Measurements from ENCODE around the gene ST3GAL3.

DNA sequence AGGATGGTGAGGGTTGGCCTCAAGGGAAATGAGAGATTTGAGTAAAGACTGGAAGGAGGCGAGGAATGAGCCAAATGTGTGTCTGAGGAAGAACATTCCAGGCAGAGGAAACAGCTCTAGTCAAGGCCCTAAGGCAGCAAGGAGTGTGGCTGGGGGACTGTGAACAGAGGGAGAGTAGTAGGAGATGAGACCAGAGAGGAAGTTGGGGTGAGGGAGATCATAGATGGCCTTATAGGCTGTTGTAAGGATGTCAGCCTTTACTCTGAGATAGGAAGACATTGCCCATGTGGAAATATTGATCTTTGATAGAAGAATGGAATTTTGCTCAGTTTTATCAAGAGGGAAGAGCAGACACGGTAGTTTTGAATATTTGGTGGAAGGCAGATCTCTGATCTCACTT is 171.1 kb downstream of the ST3GAL3 start:
- TF ChIP-seq, protein P1, sequence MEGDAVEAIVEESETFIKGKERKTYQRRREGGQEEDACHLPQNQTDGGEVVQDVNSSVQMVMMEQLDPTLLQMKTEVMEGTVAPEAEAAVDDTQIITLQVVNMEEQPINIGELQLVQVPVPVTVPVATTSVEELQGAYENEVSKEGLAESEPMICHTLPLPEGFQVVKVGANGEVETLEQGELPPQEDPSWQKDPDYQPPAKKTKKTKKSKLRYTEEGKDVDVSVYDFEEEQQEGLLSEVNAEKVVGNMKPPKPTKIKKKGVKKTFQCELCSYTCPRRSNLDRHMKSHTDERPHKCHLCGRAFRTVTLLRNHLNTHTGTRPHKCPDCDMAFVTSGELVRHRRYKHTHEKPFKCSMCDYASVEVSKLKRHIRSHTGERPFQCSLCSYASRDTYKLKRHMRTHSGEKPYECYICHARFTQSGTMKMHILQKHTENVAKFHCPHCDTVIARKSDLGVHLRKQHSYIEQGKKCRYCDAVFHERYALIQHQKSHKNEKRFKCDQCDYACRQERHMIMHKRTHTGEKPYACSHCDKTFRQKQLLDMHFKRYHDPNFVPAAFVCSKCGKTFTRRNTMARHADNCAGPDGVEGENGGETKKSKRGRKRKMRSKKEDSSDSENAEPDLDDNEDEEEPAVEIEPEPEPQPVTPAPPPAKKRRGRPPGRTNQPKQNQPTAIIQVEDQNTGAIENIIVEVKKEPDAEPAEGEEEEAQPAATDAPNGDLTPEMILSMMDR (conservative IDR thresholded peaks at IDR 0.05 in 1 of 2, IDR thresholded peaks at IDR 0.05 in 1 of 2; ENCODE audit: low read depth in 1 of 2, low read length in 2 of 2) = no peak
- TF ChIP-seq EZH2 (IDR thresholded peaks at IDR 0.05; ENCODE audit: low read length, missing control alignments) = no peak
